Uterus (tissue), 4 donors: Measurements from ENCODE around the gene DOK6. TPM values are rescaled to one million over a fixed set of nuclear protein-coding genes. Genes with fewer than 3 reads are reported as not detected.

ENCODE experiments used
- DNase-seq, 2 donors: peaks; one replicate each; pipeline ENCODE4 v3.0.0-alpha.2; 2019 to 2020
- H3K27ac ChIP-seq, 2 donors: fragments of 200-600 bp; sonication (generic); 1 replicate in 1 of 2; 2 replicates in 1 of 2; pipeline ENCODE4 v1.5.1; 2016 to 2018
- H3K27me3 ChIP-seq, 2 donors: fragments of 200-600 bp; sonication (generic); one replicate each; pipeline ENCODE4 v1.5.1; 2018 to 2019; ENCODE audit warnings: control low read depth in 1 of 2
- H3K36me3 ChIP-seq, 2 donors: fragments of 200-600 bp; sonication (generic); one replicate each; pipeline ENCODE4 v1.5.1; 2019; ENCODE audit warnings: control low read depth in 1 of 2
- H3K4me1 ChIP-seq, 2 donors: fragments of 200-600 bp; sonication (generic); one replicate each; pipeline ENCODE4 v1.5.1; 2018 to 2019; ENCODE audit warnings: control low read depth in 1 of 2
- H3K4me3 ChIP-seq, 2 donors: fragments of 200-600 bp; sonication (generic); 1 replicate in 1 of 2; 2 replicates in 1 of 2; pipeline ENCODE4 v1.5.1; 2018 to 2019; ENCODE audit warnings: mild to moderate bottlenecking in 1 of 2
- H3K9me3 ChIP-seq, 2 donors: fragments of 200-600 bp; sonication (generic); one replicate each; pipeline ENCODE4 v1.5.1; 2019; ENCODE audit warnings: control low read depth in 1 of 2
- CTCF ChIP-seq, 4 experiments: fragments of 200-600 bp in 2 of 4; fragments of 450-650 bp in 2 of 4; sonication (generic) in 2 of 4; IDR thresholded peaks; one replicate each; pipeline ENCODE4 v1.5.1; 2016 to 2019; ENCODE audit warnings: antibody characterized with exemption in 4 of 4, mild to moderate bottlenecking in 2 of 4, moderate library complexity in 1 of 4
- POLR2A ChIP-seq, 2 donors: fragments of 450-650 bp; IDR thresholded peaks; one replicate each; pipeline ENCODE4 v1.6.1; 2016; ENCODE audit warnings: antibody characterized with exemption in 2 of 2, mild to moderate bottlenecking in 1 of 2, moderate library complexity in 1 of 2
- intact Hi-C: fragments of 100-400 bp; cut with DNase I; formaldehyde crosslinking; loops from one replicate; pipeline ENCODE4 v1.15.1; 2023; ENCODE audit warnings: low total_unique reads
- total RNA-seq, 4 donors: library from RNA; depleted of rRNA in 3 of 4; stranded (reverse); fragments of >200 nt in 3 of 4; gene quantifications; one replicate each; pipeline versions ENCODE4 v1.1.0 to v1.2.4, GENCODE V29; 2014 to 2023
- donor health status: DM: yes; HTN: yes; CAD: no.

The DOK6 gene
- total RNA-seq, 4 donors from 2014 or later, result 0.26 to 9.5 (median 1.4) TPM

- no peak for DNase-seq
- no peak overlapping the region for H3K27ac ChIP-seq
- H3K4me1 ChIP-seq, result no peaks in the 10 kb centered on the region
- H3K4me3 ChIP-seq, result no peak overlapping the region
- TF ChIP-seq POLR2A (IDR thresholded peaks at IDR 0.05) (no peak), CTCF (IDR thresholded peaks at IDR 0.05) (no peak)
- H3K36me3 ChIP-seq, result no peaks in the 10 kb centered on the region
- no peaks in the 10 kb centered on the region for H3K27me3 ChIP-seq
- no peaks in the 10 kb centered on the region for H3K9me3 ChIP-seq
- intact Hi-C loops, result no loop called here
These were observed 496.9 kb downstream of the DOK6 start for GRCh38 chr18:69897397-69898108.

- Histone ChIP-seq H3K4me3 (no peak overlapping the region), H3K4me1 (no peaks in the 10 kb centered on the region), H3K27ac (no peak overlapping the region), H3K36me3 (no peaks in the 10 kb centered on the region), H3K27me3 (no peaks in the 10 kb centered on the region), H3K9me3 (no peaks in the 10 kb centered on the region)
- no peak for DNase-seq
- intact Hi-C loops, result no loop called here
- TF ChIP-seq CTCF (IDR thresholded peaks at IDR 0.05), result no peak
- TF ChIP-seq POLR2A (IDR thresholded peaks at IDR 0.05), result no peak
These were observed 497.7 kb downstream of the DOK6 start for GRCh38 chr18:69898241-69898861.
